Panc1 (cell line): ENCODE results near the gene ACOX3. TPM values are rescaled to one million over a fixed set of nuclear protein-coding genes. Genes with fewer than 3 reads are reported as not detected.
"Not testable (repeated sequence)": the region's sequence is repeated elsewhere in the genome, so short reads cannot be mapped to it uniquely, and the experiment has no call there.

ENCODE experiments used
- ATAC-seq: fragments of 200-7000 bp; cut with Tn5 transposase; 2 replicates; pipeline ENCODE4 v1.9.1; 2020; ENCODE audit warnings: mild to moderate bottlenecking, moderate library complexity
- BruUV-seq: library from RNA; stranded (reverse); fragments of 400-500 nt; replicated peaks from 2 replicates; lab custom pipeline; 2021; lab: Mats Ljungman, UMichigan
- CTCF ChIA-PET: fragments of 300-600 bp; sonication (Branson Sonifier 250); formaldehyde crosslinking; loops from one replicate; lab custom pipeline; 2022; ENCODE audit warnings: antibody characterized with exemption; lab: Charles Lee
- POLR2A ChIA-PET: fragments of 300-600 bp; sonication (Branson Sonifier 250); formaldehyde crosslinking; loops from one replicate; lab custom pipeline; 2022; ENCODE audit warnings: antibody characterized with exemption; lab: Charles Lee
- DNase-seq: peaks from one replicate; pipeline ENCODE4 v3.0.0-alpha.2; 2010; ENCODE audit warnings: low read depth, low spot score
- H3K27ac ChIP-seq: 2 replicates; pipeline ENCODE4 v1.5.1; 2011; ENCODE audit warnings: mild to moderate bottlenecking, low read length, inconsistent platforms
- H3K27me3 ChIP-seq: fragments of 200-500 bp; sonication (Bioruptor generic); 2 replicates; pipeline ENCODE4 v1.6.0; 2014; ENCODE audit warnings: low read length, inconsistent platforms; ENCODE audit not compliant: control insufficient read depth, insufficient read depth
- H3K36me3 ChIP-seq: fragments of 200-500 bp; sonication (Bioruptor generic); 2 replicates; pipeline ENCODE4 v1.5.1; 2014; ENCODE audit warnings: inconsistent platforms, mild to moderate bottlenecking, low read length, moderate library complexity; ENCODE audit not compliant: control insufficient read depth, insufficient read depth
- H3K4me1 ChIP-seq: 2 replicates; pipeline ENCODE4 v1.5.1; 2011; ENCODE audit warnings: inconsistent platforms, mild to moderate bottlenecking, low read length, moderate library complexity; ENCODE audit not compliant: control insufficient read depth, insufficient read depth
- H3K4me3 ChIP-seq, 2 experiments: 2 replicates each; pipeline ENCODE4 v1.5.1; 2011 to 2012; ENCODE audit warnings: low read depth in 2 of 2, low read length in 2 of 2, mild to moderate bottlenecking in 2 of 2, inconsistent platforms in 1 of 2, moderate library complexity in 1 of 2
- H3K9me3 ChIP-seq: fragments of 200-500 bp; sonication (Bioruptor generic); 2 replicates; pipeline ENCODE4 v1.5.1; 2014; ENCODE audit warnings: low read depth, mild to moderate bottlenecking, inconsistent platforms, low read length, moderate library complexity; ENCODE audit not compliant: control insufficient read depth, insufficient read depth
- CTCF ChIP-seq: fragments of 450-650 bp; IDR thresholded peaks from 2 replicates; pipeline ENCODE4 v1.5.1; 2017; ENCODE audit warnings: mild to moderate bottlenecking
- POLR2AphosphoS5 ChIP-seq: IDR thresholded peaks from 2 replicates; pipeline ENCODE4 v1.6.1; 2012; ENCODE audit warnings: mild to moderate bottlenecking, low read depth, low read length, moderate library complexity
- SIN3A ChIP-seq: IDR thresholded peaks from 2 replicates; pipeline ENCODE4 v1.6.1; 2012; ENCODE audit warnings: low read depth, mild to moderate bottlenecking, low read length, moderate library complexity, borderline replicate concordance; ENCODE audit not compliant: insufficient read depth
- TCF7L2 ChIP-seq: IDR thresholded peaks from 2 replicates; pipeline ENCODE4 v1.6.1; 2011; ENCODE audit warnings: mild to moderate bottlenecking, low read depth, low read length, inconsistent platforms
- in situ Hi-C: cut with HindIII; loops from 2 replicates; pipeline ENCODE4 v1.10.0; 2016; ENCODE audit warnings: low sequenced_read_pairs, low pct_unique_long_range_greater_than_20kb
- intact Hi-C: fragments of 100-400 bp; cut with micrococcal nuclease; formaldehyde crosslinking; loops from one replicate; pipeline ENCODE4 v1.10.0; 2022; ENCODE audit not compliant: unreplicated experiment
- total RNA-seq: library from RNA; stranded (reverse); gene quantifications from one replicate; pipeline ENCODE4 v1.2.1, GENCODE V29; 2021; ENCODE audit not compliant: unreplicated experiment
- TF ChIP-seq, protein P1 (sequence below), 2 experiments: IDR thresholded peaks; 2 replicates each; pipeline ENCODE4 v1.6.1; 2011 to 2012; ENCODE audit warnings: low read depth in 2 of 2, control low read depth in 1 of 2, low read length in 1 of 2, mild to moderate bottlenecking in 1 of 2, moderate library complexity in 1 of 2; ENCODE audit not compliant: insufficient read depth in 1 of 2

ACOX3 gene
- total RNA-seq, 1 experiment from 2014 or later = 15.4 TPM

DNA sequence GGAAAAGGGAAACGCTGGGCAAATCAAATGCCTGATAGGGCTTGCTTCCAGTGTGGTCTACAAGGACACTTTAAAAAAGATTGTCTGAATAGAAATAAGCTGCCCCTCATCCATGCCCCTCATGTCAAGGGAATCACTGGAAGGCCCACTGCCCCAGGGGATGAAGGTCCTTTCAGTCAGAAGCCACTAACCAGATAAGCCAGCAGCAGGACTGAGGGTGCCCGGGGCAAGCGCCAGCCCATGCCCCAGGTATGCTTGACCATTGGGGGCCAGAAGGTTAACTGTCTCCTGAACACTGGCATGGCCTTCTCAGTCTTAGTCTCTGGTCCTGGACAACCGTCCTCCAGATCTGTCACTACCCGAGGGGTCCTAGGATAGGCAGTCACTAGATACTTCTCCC lies 17.7 kb downstream of the ACOX3 start:
- TF ChIP-seq POLR2AphosphoS5 = no peak
- TF ChIP-seq CTCF = no peak
- TF ChIP-seq, protein P1, sequence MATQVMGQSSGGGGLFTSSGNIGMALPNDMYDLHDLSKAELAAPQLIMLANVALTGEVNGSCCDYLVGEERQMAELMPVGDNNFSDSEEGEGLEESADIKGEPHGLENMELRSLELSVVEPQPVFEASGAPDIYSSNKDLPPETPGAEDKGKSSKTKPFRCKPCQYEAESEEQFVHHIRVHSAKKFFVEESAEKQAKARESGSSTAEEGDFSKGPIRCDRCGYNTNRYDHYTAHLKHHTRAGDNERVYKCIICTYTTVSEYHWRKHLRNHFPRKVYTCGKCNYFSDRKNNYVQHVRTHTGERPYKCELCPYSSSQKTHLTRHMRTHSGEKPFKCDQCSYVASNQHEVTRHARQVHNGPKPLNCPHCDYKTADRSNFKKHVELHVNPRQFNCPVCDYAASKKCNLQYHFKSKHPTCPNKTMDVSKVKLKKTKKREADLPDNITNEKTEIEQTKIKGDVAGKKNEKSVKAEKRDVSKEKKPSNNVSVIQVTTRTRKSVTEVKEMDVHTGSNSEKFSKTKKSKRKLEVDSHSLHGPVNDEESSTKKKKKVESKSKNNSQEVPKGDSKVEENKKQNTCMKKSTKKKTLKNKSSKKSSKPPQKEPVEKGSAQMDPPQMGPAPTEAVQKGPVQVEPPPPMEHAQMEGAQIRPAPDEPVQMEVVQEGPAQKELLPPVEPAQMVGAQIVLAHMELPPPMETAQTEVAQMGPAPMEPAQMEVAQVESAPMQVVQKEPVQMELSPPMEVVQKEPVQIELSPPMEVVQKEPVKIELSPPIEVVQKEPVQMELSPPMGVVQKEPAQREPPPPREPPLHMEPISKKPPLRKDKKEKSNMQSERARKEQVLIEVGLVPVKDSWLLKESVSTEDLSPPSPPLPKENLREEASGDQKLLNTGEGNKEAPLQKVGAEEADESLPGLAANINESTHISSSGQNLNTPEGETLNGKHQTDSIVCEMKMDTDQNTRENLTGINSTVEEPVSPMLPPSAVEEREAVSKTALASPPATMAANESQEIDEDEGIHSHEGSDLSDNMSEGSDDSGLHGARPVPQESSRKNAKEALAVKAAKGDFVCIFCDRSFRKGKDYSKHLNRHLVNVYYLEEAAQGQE (IDR thresholded peaks at IDR 0.05; ENCODE audit: insufficient read depth in 1 of 2, low read depth in 2 of 2, low read length in 1 of 2) = no peak
- no peak for TF ChIP-seq TCF7L2
- no peak for TF ChIP-seq SIN3A
- ChIA-PET CTCF (no interaction called here), POLR2A (no interaction called here)
- H3K27me3 ChIP-seq = no peaks in the 10 kb centered on the region
- no peak overlapping the region for H3K4me3 ChIP-seq
- BruUV-seq = no TSS peak
- no peaks in the 10 kb centered on the region for H3K36me3 ChIP-seq
- in situ Hi-C loops = no loop called here
- no peaks in the 10 kb centered on the region for H3K9me3 ChIP-seq
- no peak overlapping the region for H3K27ac ChIP-seq
- ATAC-seq = no peak
- H3K4me1 ChIP-seq = no peaks in the 10 kb centered on the region
- intact Hi-C loops = no loop called here
- DNase-seq = no peak

GRCh38 chr4:8422327-8422726 lies 18.2 kb downstream of the ACOX3 start:
- Histone ChIP-seq H3K36me3 (no peaks in the 10 kb centered on the region), H3K4me1 (no peaks in the 10 kb centered on the region), H3K27ac (no peak overlapping the region), H3K27me3 (no peaks in the 10 kb centered on the region), H3K4me3 (no peak overlapping the region), H3K9me3 (no peaks in the 10 kb centered on the region)
- ATAC-seq (no peak), DNase-seq (no peak)
- ChIA-PET POLR2A (no interaction called here), CTCF (no interaction called here)
- no peak for TF ChIP-seq SIN3A
- no peak for TF ChIP-seq POLR2AphosphoS5
- TF ChIP-seq TCF7L2 = no peak
- in situ Hi-C loops (no loop called here), intact Hi-C loops (no loop called here)
- BruUV-seq = no TSS peak

- H3K27me3 ChIP-seq, H3K4me3 ChIP-seq, intact Hi-C loops, H3K36me3 ChIP-seq, H3K9me3 ChIP-seq, ATAC-seq, in situ Hi-C loops, H3K27ac ChIP-seq, BruUV-seq, CTCF ChIA-PET, DNase-seq, POLR2A ChIA-PET, H3K4me1 ChIP-seq: not testable (repeated sequence)
Measured at GRCh38 chr4:8420151-8420550, 20.4 kb downstream of the ACOX3 start.
